MM.1S (cell line): ENCODE data around the gene EIF2S1.

Source experiments
- CTCF ChIP-seq: fragments of 300-600 bp; sonication (generic); IDR thresholded peaks from 2 replicates; pipeline ENCODE4 v1.5.1; 2016; ENCODE audit warnings: antibody characterized with exemption, low read length, mixed read lengths
- EZH2 ChIP-seq: fragments of 300-600 bp; sonication (generic); optimal IDR thresholded peaks from 2 replicates; pipeline ENCODE3; 2017; ENCODE audit warnings: low read depth, mild to moderate bottlenecking, antibody characterized with exemption, low read length, mixed read lengths
- EZH2phosphoT487 ChIP-seq: fragments of 300-600 bp; sonication (generic); IDR thresholded peaks from 2 replicates; pipeline ENCODE4 v1.6.1; 2018; ENCODE audit warnings: antibody characterized with exemption, low read length

GRCh38 chr14:67360470-67361206 lies 510 bp downstream of the EIF2S1 start:
- TF ChIP-seq CTCF (no peak), EZH2phosphoT487 (no peak), EZH2 (no peak)
